ENCODE measurements around the gene SMTNL1.

SMTNL1 gene

GRCh38 chr11:57511741-57512430 lies 25.5 kb upstream of the SMTNL1 start:
- Histone ChIP-seq H3K27me3 (ENCODE audit: low read depth, low read length) (no peaks in the 10 kb centered on the region), H3K79me2 (ENCODE audit: low read length) (peaks cover 76% of the 10 kb centered on the region), H4K20me1 (ENCODE audit: insufficient read depth, low read length) (peaks cover 6% of the 10 kb centered on the region; the same call in 1 of the 2 replicates), H3K4me3 (ENCODE audit: low read length) (no peak overlapping the region), H3K27ac (ENCODE audit: low read length) (no peak overlapping the region), H3K9ac (ENCODE audit: low read length) (no peak overlapping the region), H3K36me3 (replicated peaks; ENCODE audit: low read depth, low read length) (peaks cover 21% of the 10 kb centered on the region), H3K9me3 (ENCODE audit: insufficient read depth, low read length) (no peaks in the 10 kb centered on the region), H2AFZ (ENCODE audit: low read depth, low read length) (no peak overlapping the region), H3K4me1 (ENCODE audit: low read length) (peaks cover 14% of the 10 kb centered on the region), H3K4me2 (ENCODE audit: low read length) (no peak overlapping the region)
- TF ChIP-seq CTCF (IDR thresholded peaks at IDR 0.05; ENCODE audit: low read depth, low read length) (no peak), EZH2phosphoT487 (IDR thresholded peaks at IDR 0.05; ENCODE audit: low read depth) (no peak)

DNA sequence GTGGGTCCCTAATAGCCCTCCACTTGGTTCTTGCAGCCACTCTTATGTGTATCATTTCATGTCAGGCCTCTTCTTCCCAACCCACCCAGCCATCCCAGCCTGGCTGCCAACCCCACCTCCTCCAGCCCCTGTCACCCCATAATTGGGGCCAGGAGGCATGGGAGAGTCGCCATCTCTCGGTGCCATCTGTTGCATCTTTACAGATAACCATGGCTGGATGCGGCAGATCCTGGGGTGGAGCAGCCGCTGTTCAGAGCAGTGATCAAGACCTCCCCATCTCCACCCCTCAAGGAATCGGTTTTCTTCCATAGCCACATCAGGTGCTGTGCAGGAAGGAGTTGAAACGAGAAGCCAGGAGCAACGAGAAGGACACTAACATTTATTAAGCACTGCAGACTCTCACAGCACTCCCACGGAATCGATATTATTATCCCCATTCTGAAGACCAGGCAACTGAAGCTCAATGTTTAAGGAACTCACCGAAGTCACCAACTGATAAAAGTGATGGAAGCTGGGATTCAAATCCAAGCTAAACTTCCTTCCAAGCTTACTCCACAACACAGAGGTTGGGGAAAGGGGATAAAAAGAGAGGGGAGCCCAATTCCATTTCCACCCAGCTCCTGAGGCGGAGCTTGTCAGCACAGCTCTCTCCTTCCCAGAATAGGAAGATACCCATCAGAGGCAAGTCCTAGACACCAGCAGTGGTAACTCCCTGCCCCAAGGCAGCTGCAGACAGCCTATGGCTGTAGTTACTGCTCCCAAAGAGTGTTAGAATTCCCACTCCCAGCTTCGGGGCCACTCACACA lies 24.5 kb upstream of the SMTNL1 start:
- Histone ChIP-seq H3K27me3 (ENCODE audit: low read depth, low read length) (no peaks in the 10 kb centered on the region), H3K4me2 (ENCODE audit: low read length) (peak overlapping the region; percentile 80), H2AFZ (ENCODE audit: low read depth, low read length) (no peak overlapping the region), H3K9me3 (ENCODE audit: insufficient read depth, low read length) (no peaks in the 10 kb centered on the region), H3K4me1 (ENCODE audit: low read length) (peaks cover 14% of the 10 kb centered on the region), H3K27ac (ENCODE audit: low read length) (no peak overlapping the region), H3K79me2 (ENCODE audit: low read length) (peaks cover 70% of the 10 kb centered on the region), H3K4me3 (ENCODE audit: low read length) (peak overlapping the region; percentile 89), H4K20me1 (ENCODE audit: insufficient read depth, low read length) (peaks cover 6% of the 10 kb centered on the region; the same call in 1 of the 2 replicates), H3K36me3 (replicated peaks; ENCODE audit: low read depth, low read length) (peaks cover 18% of the 10 kb centered on the region), H3K9ac (ENCODE audit: low read length) (no peak overlapping the region)
- TF ChIP-seq EZH2phosphoT487 (IDR thresholded peaks at IDR 0.05; ENCODE audit: low read depth) (no peak), CTCF (IDR thresholded peaks at IDR 0.05; ENCODE audit: low read depth, low read length) (no peak)

- Histone ChIP-seq H3K27me3 (ENCODE audit: low read depth, low read length) (no peaks in the 10 kb centered on the region), H3K4me3 (ENCODE audit: low read length) (peak overlapping the region; percentile 89), H3K4me2 (ENCODE audit: low read length) (peak overlapping the region; percentile 80)
Measured at GRCh38 chr11:57513452-57513795, 24.0 kb upstream of the SMTNL1 start.

More at GRCh38 chr11:57513452-57513795, 24.0 kb upstream of the SMTNL1 start:
- TF ChIP-seq EZH2phosphoT487 (IDR thresholded peaks at IDR 0.05; ENCODE audit: low read depth) = no peak
- TF ChIP-seq CTCF (IDR thresholded peaks at IDR 0.05; ENCODE audit: low read depth, low read length) = no peak
- peaks cover 16% of the 10 kb centered on the region for H3K36me3 ChIP-seq (replicated peaks; ENCODE audit: low read depth, low read length)
- no peaks in the 10 kb centered on the region for H3K9me3 ChIP-seq (ENCODE audit: insufficient read depth, low read length)
- H3K9ac ChIP-seq (ENCODE audit: low read length) = peak overlapping the region; percentile 86
- peaks cover 6% of the 10 kb centered on the region; the same call in 1 of the 2 replicates for H4K20me1 ChIP-seq (ENCODE audit: insufficient read depth, low read length)
- H3K27ac ChIP-seq (ENCODE audit: low read length) = no peak overlapping the region
- H3K79me2 ChIP-seq (ENCODE audit: low read length) = peaks cover 65% of the 10 kb centered on the region
- peaks cover 15% of the 10 kb centered on the region for H3K4me1 ChIP-seq (ENCODE audit: low read length)
- H2AFZ ChIP-seq (ENCODE audit: low read depth, low read length) = no peak overlapping the region
